Type B pancreatic cell (in vitro differentiated cells): ENCODE results near the gene SLC7A1. TPM values are rescaled to one million over a fixed set of nuclear protein-coding genes. Genes with fewer than 3 reads are reported as not detected.

ENCODE experiments used
- DNase-seq: peaks from one replicate; pipeline ENCODE4 v3.0.0; 2021; ENCODE audit warnings: mixed read lengths; ENCODE audit not compliant: unreplicated experiment; ENCODE audit errors: extremely low spot score
- H3K27ac Mint-ChIP-seq: 2 replicates; pipeline ENCODE4 v1.8.0; 2021; ENCODE audit warnings: mild to moderate bottlenecking, mixed read lengths
- H3K27me3 Mint-ChIP-seq: 2 replicates; pipeline ENCODE4 v1.8.0; 2021; ENCODE audit warnings: mixed read lengths
- H3K36me3 Mint-ChIP-seq: 2 replicates; pipeline ENCODE4 v1.8.0; 2021; ENCODE audit warnings: mixed read lengths
- H3K4me1 Mint-ChIP-seq: one replicate; pipeline ENCODE4 v1.8.0; 2021; ENCODE audit warnings: mixed read lengths; ENCODE audit not compliant: unreplicated experiment
- H3K4me3 Mint-ChIP-seq: 2 replicates; pipeline ENCODE4 v1.8.0; 2021; ENCODE audit warnings: mild to moderate bottlenecking, mixed read lengths
- H3K9me3 Mint-ChIP-seq: 2 replicates; pipeline ENCODE4 v1.8.0; 2021; ENCODE audit warnings: mixed read lengths
- CTCF ChIP-seq: fragments of 200-600 bp; sonication (generic); conservative IDR thresholded peaks from 2 replicates; pipeline ENCODE4 v1.5.0; 2021; ENCODE audit warnings: antibody characterized with exemption, mild to moderate bottlenecking
- total RNA-seq: library from RNA; stranded (reverse); gene quantifications from 2 replicates; pipeline ENCODE4 v1.2.1, GENCODE V29; 2021; ENCODE audit warnings: low replicate concordance

The SLC7A1 gene
- total RNA-seq, 1 donor from 2014 or later = 42.1 TPM

DNA sequence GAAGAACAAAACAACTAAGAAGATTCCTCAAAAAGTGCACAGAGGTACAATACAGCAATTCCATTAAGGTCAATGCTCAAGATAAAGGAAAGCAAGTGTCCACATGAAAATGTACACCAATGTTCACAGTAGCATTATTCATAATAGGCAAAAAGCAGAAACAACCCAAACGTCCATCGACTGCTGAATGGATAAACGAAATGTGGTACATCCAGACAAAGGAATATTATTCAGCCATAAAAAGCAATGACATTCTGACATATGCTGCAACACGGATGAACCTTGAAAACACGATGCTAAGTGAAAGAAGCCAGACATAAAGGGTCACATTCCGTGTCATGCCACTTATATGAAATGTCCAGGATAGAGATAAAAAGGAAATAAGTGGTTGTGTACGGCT is 29.3 kb downstream of the SLC7A1 start:
- DNase-seq = no peak
- TF ChIP-seq CTCF = no peak
- Mint-ChIP-seq H3K4me3 (no peak overlapping the region), H3K9me3 (no peaks in the 10 kb centered on the region), H3K36me3 (no peaks in the 10 kb centered on the region), H3K27ac (no peak overlapping the region), H3K27me3 (no peaks in the 10 kb centered on the region), H3K4me1 (peaks cover 42% of the 10 kb centered on the region)

GRCh38 chr13:29564818-29565217 is 30.7 kb downstream of the SLC7A1 start:
- no peaks in the 10 kb centered on the region for H3K36me3 Mint-ChIP-seq
- H3K4me1 Mint-ChIP-seq = peaks cover 36% of the 10 kb centered on the region
- no peaks in the 10 kb centered on the region for H3K9me3 Mint-ChIP-seq
- H3K27me3 Mint-ChIP-seq = no peaks in the 10 kb centered on the region
- no peak for TF ChIP-seq CTCF
- no peak overlapping the region for H3K4me3 Mint-ChIP-seq
- no peak for DNase-seq
- H3K27ac Mint-ChIP-seq = no peak overlapping the region

DNA sequence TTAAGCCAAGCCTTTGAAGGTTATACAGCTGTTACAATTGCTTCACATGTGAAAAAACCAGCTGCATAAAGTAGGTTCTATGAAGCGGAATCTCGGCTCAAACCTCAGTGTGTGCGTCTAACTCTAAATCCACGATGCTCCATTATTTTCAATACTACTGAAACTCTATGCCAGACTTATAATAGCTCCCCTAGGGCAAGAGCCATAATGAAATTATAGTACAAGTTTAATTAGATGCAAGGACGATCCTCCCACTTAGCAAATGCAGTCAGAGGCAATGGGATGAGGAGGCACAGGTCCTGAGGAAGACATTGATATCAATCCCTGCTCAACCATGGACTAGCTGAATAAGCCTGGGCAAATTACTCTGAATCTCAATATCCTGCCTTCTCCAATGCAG is 31.1 kb downstream of the SLC7A1 start:
- Mint-ChIP-seq H3K27ac (no peak overlapping the region), H3K4me1 (peaks cover 31% of the 10 kb centered on the region), H3K27me3 (no peaks in the 10 kb centered on the region), H3K36me3 (no peaks in the 10 kb centered on the region), H3K4me3 (no peak overlapping the region), H3K9me3 (no peaks in the 10 kb centered on the region)
- no peak for TF ChIP-seq CTCF
- DNase-seq = no peak

GRCh38 chr13:29563941-29564340 is 31.5 kb downstream of the SLC7A1 start:
- no peaks in the 10 kb centered on the region for H3K9me3 Mint-ChIP-seq
- DNase-seq = no peak
- TF ChIP-seq CTCF = no peak
- peaks cover 27% of the 10 kb centered on the region for H3K4me1 Mint-ChIP-seq
- no peaks in the 10 kb centered on the region for H3K36me3 Mint-ChIP-seq
- H3K27ac Mint-ChIP-seq = no peak overlapping the region
- no peak overlapping the region for H3K4me3 Mint-ChIP-seq
- no peaks in the 10 kb centered on the region for H3K27me3 Mint-ChIP-seq

- H3K4me3 Mint-ChIP-seq = no peak overlapping the region
- H3K27me3 Mint-ChIP-seq = no peaks in the 10 kb centered on the region
- no peak for DNase-seq
- H3K36me3 Mint-ChIP-seq = no peaks in the 10 kb centered on the region
- TF ChIP-seq CTCF = no peak
- no peak overlapping the region for H3K27ac Mint-ChIP-seq
- no peaks in the 10 kb centered on the region for H3K9me3 Mint-ChIP-seq
- H3K4me1 Mint-ChIP-seq = peaks cover 17% of the 10 kb centered on the region
These were observed 32.6 kb downstream of the SLC7A1 start for GRCh38 chr13:29562786-29563438.

GRCh38 chr13:29561918-29562317 is 33.6 kb downstream of the SLC7A1 start:
- DNase-seq = no peak

More at GRCh38 chr13:29561918-29562317, 33.6 kb downstream of the SLC7A1 start:
- peaks cover 14% of the 10 kb centered on the region for H3K4me1 Mint-ChIP-seq
- no peak overlapping the region for H3K4me3 Mint-ChIP-seq
- H3K27me3 Mint-ChIP-seq = no peaks in the 10 kb centered on the region
- TF ChIP-seq CTCF = no peak
- H3K27ac Mint-ChIP-seq = no peak overlapping the region
- H3K36me3 Mint-ChIP-seq = peaks cover 4% of the 10 kb centered on the region
- H3K9me3 Mint-ChIP-seq = no peaks in the 10 kb centered on the region
